HepG2 (cell line): ENCODE data around the gene ZNF558. TPM values are rescaled to one million over a fixed set of nuclear protein-coding genes. Genes with fewer than 3 reads are reported as not detected.

ENCODE experiments used
- ATAC-seq: fragments of 200-7000 bp; cut with Tn5 transposase; 3 replicates; pipeline ENCODE4 v1.9.1; 2020; ENCODE audit warnings: mild to moderate bottlenecking, moderate library complexity
- BruUV-seq: library from RNA; stranded (reverse); fragments of 400-500 nt; replicated peaks from 2 replicates; lab custom pipeline; 2021; lab: Mats Ljungman, UMichigan
- CTCF ChIA-PET: fragments of 300-600 bp; formaldehyde crosslinking; extraction: SDS; loops from one replicate; lab custom pipeline; 2021; ENCODE audit warnings: low total read pairs, inconsistent platforms, low intra/inter-chr PET ratio; lab: Yijun Ruan, JAX
- POLR2A ChIA-PET: fragments of 350-600 bp; sonication (Branson Sonifier 250); formaldehyde crosslinking; loops from one replicate; lab custom pipeline; 2020; ENCODE audit warnings: antibody characterized with exemption, inconsistent platforms; lab: Yijun Ruan, JAX
- DNase-seq: peaks from one replicate; pipeline ENCODE4 v3.0.0-alpha.2; 2015; ENCODE audit warnings: low spot score
- FAIRE-seq: peaks from 3 replicates; lab custom pipeline; 2011; peaks lifted over from hg19 to GRCh38; lab: Jason Lieb, UNC
- H2AFZ ChIP-seq: one replicate; pipeline ENCODE4 v1.6.1; 2011; ENCODE audit warnings: low read length, inconsistent platforms
- H3K27ac ChIP-seq: fragments of 300-600 bp; 3 replicates; pipeline ENCODE4 v1.8.0; 2011; ENCODE audit warnings: mixed run types, mild to moderate bottlenecking, mixed read lengths, low read length, inconsistent platforms; ENCODE audit not compliant: insufficient read depth; ENCODE audit errors: extremely low read length
- H3K27me3 ChIP-seq, 2 experiments: fragments of 200-600 bp in 1 of 2; 2 replicates in 1 of 2; 3 replicates in 1 of 2; pipeline versions ENCODE4 v1.6.0 to v1.8.0; 2011; ENCODE audit warnings: low read length in 2 of 2, mild to moderate bottlenecking in 2 of 2, moderate library complexity in 2 of 2, inconsistent platforms in 1 of 2; ENCODE audit not compliant: insufficient read depth in 2 of 2, control insufficient read depth in 1 of 2
- H3K36me3 ChIP-seq, 2 experiments: fragments of 200-600 bp in 1 of 2; replicated peaks in 1 of 2; 2 replicates in 1 of 2; 3 replicates in 1 of 2; pipeline versions ENCODE4 v1.5.1 to v1.8.0; 2011; ENCODE audit warnings: low read length in 2 of 2, inconsistent platforms in 1 of 2; ENCODE audit not compliant: insufficient read depth in 2 of 2, control insufficient read depth in 1 of 2
- H3K4me1 ChIP-seq: 2 replicates; pipeline ENCODE4 v1.5.1; 2012; ENCODE audit warnings: low read length, inconsistent platforms; ENCODE audit not compliant: insufficient read depth
- H3K4me2 ChIP-seq: 2 replicates; pipeline ENCODE4 v1.6.0; 2011; ENCODE audit warnings: low read depth, low read length, inconsistent platforms
- H3K4me3 ChIP-seq, 3 experiments: fragments of 200-600 bp in 1 of 3; sonication (generic), shearing (Covaris generic) in 1 of 3; replicated peaks in 1 of 3; 2 replicates each; pipeline ENCODE4 v1.5.1; 2011 to 2016; ENCODE audit warnings: low read length in 3 of 3, inconsistent platforms in 2 of 3, low read depth in 2 of 3, mild to moderate bottlenecking in 2 of 3, control low read depth in 1 of 3, mixed read lengths in 1 of 3; ENCODE audit not compliant: insufficient read depth in 1 of 3
- H3K79me2 ChIP-seq: one replicate; pipeline ENCODE4 v1.6.1; 2011; ENCODE audit warnings: low read length, inconsistent platforms; ENCODE audit not compliant: insufficient read depth
- H3K9ac ChIP-seq: 2 replicates; pipeline ENCODE4 v1.6.0; 2011; ENCODE audit warnings: mild to moderate bottlenecking, low read depth, low read length, inconsistent platforms; ENCODE audit not compliant: insufficient read depth
- H3K9me3 ChIP-seq: 2 replicates; pipeline ENCODE4 v1.5.1; 2012; ENCODE audit warnings: mild to moderate bottlenecking, low read length
- H4K20me1 ChIP-seq: 2 replicates; pipeline ENCODE4 v1.6.0; 2011; ENCODE audit warnings: inconsistent platforms, mild to moderate bottlenecking, low read length, moderate library complexity; ENCODE audit not compliant: insufficient read depth
- ARID2 ChIP-seq: sonication (generic); formaldehyde crosslinking; IDR thresholded peaks from 2 replicates; pipeline ENCODE4 v1.8.1; 2022; ENCODE audit warnings: mild to moderate bottlenecking, missing genetic modification reagents, borderline replicate concordance
- ATRX ChIP-seq: sonication (generic); formaldehyde crosslinking; IDR thresholded peaks from 2 replicates; pipeline ENCODE4 v1.4.0; 2020; ENCODE audit warnings: missing genetic modification reagents, borderline replicate concordance
- EP300 ChIP-seq, 3 experiments: sonication (generic) in 1 of 3; formaldehyde crosslinking in 1 of 3; IDR thresholded peaks; 2 replicates each; pipeline versions ENCODE4 v1.5.1 to v1.6.1; 2011 to 2020; ENCODE audit warnings: low read depth in 2 of 3, low read length in 2 of 3, borderline replicate concordance in 1 of 3, improper control_type of control experiment in 1 of 3, mild to moderate bottlenecking in 1 of 3, missing genetic modification reagents in 1 of 3, moderate library complexity in 1 of 3
- HNF4A ChIP-seq: sonication (generic); formaldehyde crosslinking; IDR thresholded peaks from 2 replicates; pipeline ENCODE4 v1.4.0; 2020; ENCODE audit warnings: missing genetic modification reagents
- IRF2 ChIP-seq: IDR thresholded peaks from 2 replicates; pipeline ENCODE4 v1.6.1; 2018; ENCODE audit warnings: missing genetic modification reagents, missing compliant biosample characterization
- MED1 ChIP-seq: sonication (generic); formaldehyde crosslinking; IDR thresholded peaks from 2 replicates; pipeline ENCODE4 v1.4.0; 2020; ENCODE audit warnings: missing genetic modification reagents
- RFX1 ChIP-seq: fragments of 450-650 bp; IDR thresholded peaks from 2 replicates; pipeline ENCODE4 v1.6.1; 2017
- SETDB1 ChIP-seq: sonication (generic); formaldehyde crosslinking; IDR thresholded peaks from 2 replicates; pipeline ENCODE4 v1.5.1; 2020; ENCODE audit warnings: missing genetic modification reagents, mild to moderate bottlenecking, borderline replicate concordance
- SOX5 ChIP-seq: IDR thresholded peaks from 2 replicates; pipeline ENCODE4 v1.6.1; 2016; ENCODE audit warnings: borderline replicate concordance
- SRSF9 ChIP-seq: fragments of 200-400 bp; formaldehyde crosslinking; IDR thresholded peaks from 2 replicates; pipeline ENCODE4 v1.6.1; 2018; ENCODE audit warnings: borderline replicate concordance, mild to moderate bottlenecking, low read depth, low read length; ENCODE audit not compliant: insufficient read depth, poor library complexity, severe bottlenecking
- TARDBP ChIP-seq: sonication (generic); formaldehyde crosslinking; IDR thresholded peaks from 2 replicates; pipeline ENCODE4 v1.8.0; 2022; ENCODE audit warnings: mild to moderate bottlenecking, missing genetic modification reagents
- ZNF101 ChIP-seq: sonication (generic); formaldehyde crosslinking; IDR thresholded peaks from 2 replicates; pipeline ENCODE4 v1.4.0; 2020; ENCODE audit warnings: mild to moderate bottlenecking, low read depth, missing genetic modification reagents, borderline replicate concordance
- ZNF546 ChIP-seq: sonication (generic); formaldehyde crosslinking; conservative IDR thresholded peaks from 2 replicates; pipeline ENCODE4 v1.8.1; 2023; ENCODE audit warnings: mild to moderate bottlenecking, missing genetic modification reagents
- ZNF607 ChIP-seq: sonication (generic); formaldehyde crosslinking; IDR thresholded peaks from 2 replicates; pipeline ENCODE4 v1.5.1; 2020; ENCODE audit warnings: missing genetic modification reagents, mild to moderate bottlenecking, borderline replicate concordance
- ZSCAN31 ChIP-seq: sonication (generic); formaldehyde crosslinking; IDR thresholded peaks from 2 replicates; pipeline ENCODE4 v1.5.0; 2020; ENCODE audit warnings: low read depth, mild to moderate bottlenecking, missing genetic modification reagents
- WGBS: methylation state at CpG from one replicate; pipeline ENCODE4 v1.1.6; 2017; ENCODE audit warnings: low lambda C conversion rate; 5-methylcytosine and 5-hydroxymethylcytosine counted together
- in situ Hi-C: cut with HindIII; loops from 2 replicates; pipeline ENCODE4 v1.10.0; 2017; ENCODE audit warnings: low pct_unique_long_range_greater_than_20kb; ENCODE audit not compliant: extremely low pct_ligation_motif_present
- intact Hi-C: fragments of 100-400 bp; cut with micrococcal nuclease; formaldehyde crosslinking; loops from one replicate; pipeline ENCODE4 v1.10.0; 2022; ENCODE audit not compliant: unreplicated experiment
- polyA plus RNA-seq, 8 experiments: library from polyadenylated mRNA; depleted of rRNA in 3 of 8; stranded (reverse) in 7 of 8; unstranded in 1 of 8; fragments of >200 nt; fragmentation: Illumina TruSeq in 4 of 8; extraction: Trizol in 4 of 8; gene quantifications; 2 replicates each; pipeline versions ENCODE4 v1.2.1 to v1.2.3, GENCODE V29; 2011 to 2016; ENCODE audit warnings: low read depth in 4 of 8, missing spikeins in 1 of 8, mixed read lengths in 1 of 8; ENCODE audit not compliant: insufficient read depth in 1 of 8
- total RNA-seq, 5 experiments: library from RNA; depleted of rRNA; stranded (reverse); fragments of >200 nt; fragmentation: Illumina TruSeq; extraction: Trizol; gene quantifications; 2 replicates each; pipeline ENCODE4 v1.2.3, GENCODE V29; 2016; ENCODE audit warnings: low read depth in 1 of 5
- TF ChIP-seq, protein P1 (sequence below): sonication (generic); formaldehyde crosslinking; IDR thresholded peaks from 2 replicates; pipeline ENCODE4 v1.8.1; 2022; ENCODE audit warnings: mild to moderate bottlenecking, missing genetic modification reagents
- TF ChIP-seq, protein P2 (sequence below): sonication (generic); formaldehyde crosslinking; IDR thresholded peaks from 2 replicates; pipeline ENCODE4 v1.5.0; 2020; ENCODE audit warnings: missing genetic modification reagents
- TF ChIP-seq, protein P3 (sequence below): sonication (generic); formaldehyde crosslinking; IDR thresholded peaks from 2 replicates; pipeline ENCODE4 v1.4.0; 2020; ENCODE audit warnings: missing genetic modification reagents, low read depth, mild to moderate bottlenecking, borderline replicate concordance
- TF ChIP-seq, protein P4 (sequence below): sonication (generic); formaldehyde crosslinking; IDR thresholded peaks from 2 replicates; pipeline ENCODE4 v1.5.0; 2020; ENCODE audit warnings: missing genetic modification reagents
- TF ChIP-seq, protein P5 (sequence below): sonication (generic); formaldehyde crosslinking; IDR thresholded peaks from 2 replicates; pipeline ENCODE4 v1.8.1; 2023; ENCODE audit warnings: missing genetic modification reagents, inconsistent platforms, borderline replicate concordance

ZNF558 gene
- total and polyA plus RNA-seq, 2 of the 13 experiments (the other 11 are each of a cell fraction or from before 2014, with no cell fraction given): 9.5 to 10.8 TPM

DNA sequence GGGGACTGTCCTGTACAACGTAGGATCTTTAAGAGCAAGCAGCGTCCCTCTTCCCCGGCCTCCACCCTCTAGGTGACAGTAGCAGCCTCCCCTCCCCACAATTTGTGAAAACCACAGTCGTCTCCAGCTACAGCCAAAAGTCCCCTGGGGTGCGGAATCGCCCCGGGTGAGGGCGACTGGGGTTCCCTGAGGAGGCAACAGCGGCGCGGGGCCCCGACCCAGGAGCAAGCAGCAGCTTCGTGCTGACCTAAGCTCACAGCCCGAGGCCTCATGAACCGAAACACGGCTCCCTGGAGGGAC lies 322 bp downstream of the ZNF558 start:
- no peaks in the 10 kb centered on the region for H3K27me3 ChIP-seq
- POLR2A ChIA-PET: interaction anchor here (1.5 kb wide), 1 partner anchor 8 kb away, joined by 4 read pairs; no protein-coding TSS in a partner anchor
- H3K79me2 ChIP-seq: no peaks in the 10 kb centered on the region
- peaks cover 5% of the 10 kb centered on the region; the same call in 1 of the 2 replicates for H3K4me1 ChIP-seq
- peaks cover 40% of the 10 kb centered on the region for H3K9me3 ChIP-seq
- H3K4me2 ChIP-seq: peak overlapping the region; percentile 47
- H3K27ac ChIP-seq: peak overlapping the region; percentile 85
- FAIRE-seq (no peak), ATAC-seq (peak; percentile 62), DNase-seq (no peak)
- H3K36me3 ChIP-seq: no peaks in the 10 kb centered on the region
- 18% methylated on average over 4 of the region's 16 CpGs for WGBS
- in situ Hi-C loops: no loop called here
- intact Hi-C loops: no loop called here
- CTCF ChIA-PET: no interaction called here
- BruUV-seq: no TSS peak
- no peak overlapping the region for H2AFZ ChIP-seq
- peak overlapping the region; percentile 79 for H3K9ac ChIP-seq
- no peaks in the 10 kb centered on the region for H4K20me1 ChIP-seq
- H3K4me3 ChIP-seq: peak overlapping the region; percentile 59 to 76 (median 62); a peak in 5 of 6 replicates
- TF ChIP-seq IRF2 (CRISPR knock-in tag) (no peak), SETDB1 (CRISPR knock-in tag) (no peak), EP300 (IDR thresholded peaks at IDR 0.05; ENCODE audit: low read depth in 2 of 2, low read length in 2 of 2) (no peak), EP300 (CRISPR knock-in tag; IDR thresholded peaks at IDR 0.05; ENCODE audit: borderline replicate concordance) (no peak), SRSF9 (no peak), MED1 (CRISPR knock-in tag) (no peak), TARDBP (CRISPR knock-in tag) (0 out of 2 replicates have a peak, but pooled peaks have one; percentile 51), ZNF546 (CRISPR knock-in tag) (no peak), ZNF607 (no peak), HNF4A (CRISPR knock-in tag) (no peak), ARID2 (CRISPR knock-in tag) (0 out of 2 replicates have a peak, but pooled peaks have one; percentile 37), RFX1 (no peak), SOX5 (no peak), ATRX (CRISPR knock-in tag) (no peak), ZSCAN31 (CRISPR knock-in tag) (no peak), ZNF101 (no peak)
- TF ChIP-seq, protein P1, sequence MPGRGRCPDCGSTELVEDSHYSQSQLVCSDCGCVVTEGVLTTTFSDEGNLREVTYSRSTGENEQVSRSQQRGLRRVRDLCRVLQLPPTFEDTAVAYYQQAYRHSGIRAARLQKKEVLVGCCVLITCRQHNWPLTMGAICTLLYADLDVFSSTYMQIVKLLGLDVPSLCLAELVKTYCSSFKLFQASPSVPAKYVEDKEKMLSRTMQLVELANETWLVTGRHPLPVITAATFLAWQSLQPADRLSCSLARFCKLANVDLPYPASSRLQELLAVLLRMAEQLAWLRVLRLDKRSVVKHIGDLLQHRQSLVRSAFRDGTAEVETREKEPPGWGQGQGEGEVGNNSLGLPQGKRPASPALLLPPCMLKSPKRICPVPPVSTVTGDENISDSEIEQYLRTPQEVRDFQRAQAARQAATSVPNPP: 0 out of 2 replicates have a peak, but pooled peaks have one; percentile 26
- TF ChIP-seq, protein P2, sequence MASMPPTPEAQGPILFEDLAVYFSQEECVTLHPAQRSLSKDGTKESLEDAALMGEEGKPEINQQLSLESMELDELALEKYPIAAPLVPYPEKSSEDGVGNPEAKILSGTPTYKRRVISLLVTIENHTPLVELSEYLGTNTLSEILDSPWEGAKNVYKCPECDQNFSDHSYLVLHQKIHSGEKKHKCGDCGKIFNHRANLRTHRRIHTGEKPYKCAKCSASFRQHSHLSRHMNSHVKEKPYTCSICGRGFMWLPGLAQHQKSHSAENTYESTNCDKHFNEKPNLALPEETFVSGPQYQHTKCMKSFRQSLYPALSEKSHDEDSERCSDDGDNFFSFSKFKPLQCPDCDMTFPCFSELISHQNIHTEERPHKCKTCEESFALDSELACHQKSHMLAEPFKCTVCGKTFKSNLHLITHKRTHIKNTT: no peak
- TF ChIP-seq, protein P3, sequence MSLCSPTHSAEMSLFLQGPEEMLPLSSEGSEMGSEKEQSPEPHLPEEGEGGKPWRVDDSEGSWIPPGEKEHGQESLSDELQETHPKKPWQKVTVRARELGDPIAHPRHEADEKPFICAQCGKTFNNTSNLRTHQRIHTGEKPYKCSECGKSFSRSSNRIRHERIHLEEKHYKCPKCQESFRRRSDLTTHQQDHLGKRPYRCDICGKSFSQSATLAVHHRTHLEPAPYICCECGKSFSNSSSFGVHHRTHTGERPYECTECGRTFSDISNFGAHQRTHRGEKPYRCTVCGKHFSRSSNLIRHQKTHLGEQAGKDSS (CRISPR knock-in tag): 0 out of 2 replicates have a peak, but pooled peaks have one; percentile 27
- TF ChIP-seq, protein P4, sequence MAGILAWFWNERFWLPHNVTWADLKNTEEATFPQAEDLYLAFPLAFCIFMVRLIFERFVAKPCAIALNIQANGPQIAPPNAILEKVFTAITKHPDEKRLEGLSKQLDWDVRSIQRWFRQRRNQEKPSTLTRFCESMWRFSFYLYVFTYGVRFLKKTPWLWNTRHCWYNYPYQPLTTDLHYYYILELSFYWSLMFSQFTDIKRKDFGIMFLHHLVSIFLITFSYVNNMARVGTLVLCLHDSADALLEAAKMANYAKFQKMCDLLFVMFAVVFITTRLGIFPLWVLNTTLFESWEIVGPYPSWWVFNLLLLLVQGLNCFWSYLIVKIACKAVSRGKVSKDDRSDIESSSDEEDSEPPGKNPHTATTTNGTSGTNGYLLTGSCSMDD: no peak
- TF ChIP-seq, protein P5, sequence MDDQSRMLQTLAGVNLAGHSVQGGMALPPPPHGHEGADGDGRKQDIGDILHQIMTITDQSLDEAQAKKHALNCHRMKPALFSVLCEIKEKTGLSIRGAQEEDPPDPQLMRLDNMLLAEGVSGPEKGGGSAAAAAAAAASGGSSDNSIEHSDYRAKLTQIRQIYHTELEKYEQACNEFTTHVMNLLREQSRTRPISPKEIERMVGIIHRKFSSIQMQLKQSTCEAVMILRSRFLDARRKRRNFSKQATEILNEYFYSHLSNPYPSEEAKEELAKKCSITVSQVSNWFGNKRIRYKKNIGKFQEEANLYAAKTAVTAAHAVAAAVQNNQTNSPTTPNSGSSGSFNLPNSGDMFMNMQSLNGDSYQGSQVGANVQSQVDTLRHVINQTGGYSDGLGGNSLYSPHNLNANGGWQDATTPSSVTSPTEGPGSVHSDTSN (CRISPR knock-in tag): no peak
